K562 (cell line): Measurements from ENCODE around the gene SLC35A2. TPM values are rescaled to one million over a fixed set of nuclear protein-coding genes. Genes with fewer than 3 reads are reported as not detected.
A peak's percentile ranks its signal among the peaks of the same experiment; 100 is the strongest.

ENCODE experiments used
- ADNP ChIP-seq: fragments of 200-800 bp; sonication (Bioruptor generic); IDR thresholded peaks from 2 replicates; pipeline ENCODE4 v1.6.1; 2016; ENCODE audit warnings: missing genetic modification characterization, missing compliant biosample characterization
- ARID1B ChIP-seq: fragments of 450-650 bp; IDR thresholded peaks from 2 replicates; pipeline ENCODE4 v1.6.1; 2016; ENCODE audit warnings: antibody characterized with exemption, mild to moderate bottlenecking, inconsistent platforms
- CREB1 ChIP-seq, 2 experiments: sonication (generic) in 1 of 2; formaldehyde crosslinking in 1 of 2; IDR thresholded peaks; 2 replicates each; pipeline versions ENCODE4 v1.6.1 to v1.8.0; 2012 to 2022; ENCODE audit warnings: inconsistent platforms in 1 of 2, mild to moderate bottlenecking in 1 of 2, missing genetic modification reagents in 1 of 2, moderate library complexity in 1 of 2
- CREM ChIP-seq: IDR thresholded peaks from 2 replicates; pipeline ENCODE4 v1.6.1; 2014; ENCODE audit warnings: antibody characterized with exemption, low read depth
- FOXK2 ChIP-seq, 2 experiments: fragments of 450-650 bp; IDR thresholded peaks in 1 of 2; conservative IDR thresholded peaks in 1 of 2; 2 replicates each; pipeline ENCODE4 v1.6.1; 2016; ENCODE audit warnings: low read depth in 2 of 2, mild to moderate bottlenecking in 1 of 2
- HDAC1 ChIP-seq, 2 experiments: fragments of 450-650 bp; IDR thresholded peaks; 2 replicates each; pipeline ENCODE4 v1.6.1; 2016 to 2017; ENCODE audit warnings: inconsistent platforms in 1 of 2, mild to moderate bottlenecking in 1 of 2, moderate library complexity in 1 of 2
- MAFG ChIP-seq: fragments of 450-650 bp; conservative IDR thresholded peaks from 2 replicates; pipeline ENCODE4 v1.6.1; 2016; ENCODE audit warnings: missing genetic modification characterization, missing compliant biosample characterization
- NCOA4 ChIP-seq: fragments of 450-650 bp; IDR thresholded peaks from 2 replicates; pipeline ENCODE4 v1.6.1; 2018; ENCODE audit warnings: mild to moderate bottlenecking; ENCODE audit not compliant: partially characterized antibody
- NKRF ChIP-seq: fragments of 450-650 bp; IDR thresholded peaks from 2 replicates; pipeline ENCODE4 v1.6.1; 2016; ENCODE audit warnings: borderline replicate concordance
- SMARCC2 ChIP-seq: fragments of 450-650 bp; IDR thresholded peaks from 2 replicates; pipeline ENCODE4 v1.6.1; 2017; ENCODE audit warnings: antibody characterized with exemption, moderate library complexity, mild to moderate bottlenecking, low read depth
- TCF15 ChIP-seq: fragments of 250-450 bp; sonication (Bioruptor Pico); IDR thresholded peaks from 2 replicates; pipeline ENCODE4 v1.8.0; 2022; ENCODE audit warnings: moderate library complexity, mild to moderate bottlenecking, inconsistent platforms
- TCF3 ChIP-seq: sonication (generic); formaldehyde crosslinking; IDR thresholded peaks from 2 replicates; pipeline ENCODE4 v1.4.0; 2020; ENCODE audit warnings: mild to moderate bottlenecking, missing genetic modification reagents
- XRCC3 ChIP-seq: fragments of 450-650 bp; IDR thresholded peaks from 2 replicates; pipeline ENCODE4 v1.6.1; 2017; ENCODE audit warnings: mild to moderate bottlenecking, moderate library complexity
- ZNF3 ChIP-seq: fragments of 250-450 bp; sonication (Bioruptor Pico); IDR thresholded peaks from 2 replicates; pipeline ENCODE4 v1.5.0; 2021; ENCODE audit warnings: mild to moderate bottlenecking, moderate library complexity
- polyA plus RNA-seq, 8 experiments: library from polyadenylated mRNA; depleted of rRNA in 4 of 8; stranded (reverse) in 5 of 8; unstranded in 3 of 8; fragments of >200 nt; fragmentation: Nextera tagmentation in 2 of 8; fragmentation: Illumina TruSeq in 1 of 8; extraction: Ambion mirVana in 2 of 8; extraction: Trizol in 1 of 8; gene quantifications; 2 replicates each; pipeline versions ENCODE4 v1.2.1 to v1.2.3, GENCODE V29; 2011 to 2014; ENCODE audit warnings: inconsistent platforms in 1 of 8, missing spikeins in 1 of 8
- total RNA-seq, 7 experiments: library from RNA; depleted of rRNA in 6 of 7; stranded (reverse); fragments of >200 nt in 6 of 7; fragmentation: Illumina TruSeq in 2 of 7; extraction: Trizol in 2 of 7; gene quantifications; 2 replicates each; pipeline versions ENCODE4 v1.2.1 to v1.2.3, GENCODE V29; 2011 to 2021; ENCODE audit warnings: low replicate concordance in 1 of 7
- TF ChIP-seq, protein P1 (sequence below): sonication (generic); formaldehyde crosslinking; IDR thresholded peaks from 2 replicates; pipeline ENCODE4 v1.8.1; 2023; ENCODE audit warnings: missing genetic modification reagents, mild to moderate bottlenecking, borderline replicate concordance
- TF ChIP-seq, protein P2 (sequence below): fragments of 250-450 bp; sonication (Bioruptor Pico); IDR thresholded peaks from 2 replicates; pipeline ENCODE4 v1.5.0; 2021; ENCODE audit warnings: mild to moderate bottlenecking, moderate library complexity

Gene SLC35A2
- total and polyA plus RNA-seq, 9 of the 15 experiments (the other 6 are each of a cell fraction or from before 2014, with no cell fraction given), result 3.3 to 38.9 (median 20.0) TPM

DNA sequence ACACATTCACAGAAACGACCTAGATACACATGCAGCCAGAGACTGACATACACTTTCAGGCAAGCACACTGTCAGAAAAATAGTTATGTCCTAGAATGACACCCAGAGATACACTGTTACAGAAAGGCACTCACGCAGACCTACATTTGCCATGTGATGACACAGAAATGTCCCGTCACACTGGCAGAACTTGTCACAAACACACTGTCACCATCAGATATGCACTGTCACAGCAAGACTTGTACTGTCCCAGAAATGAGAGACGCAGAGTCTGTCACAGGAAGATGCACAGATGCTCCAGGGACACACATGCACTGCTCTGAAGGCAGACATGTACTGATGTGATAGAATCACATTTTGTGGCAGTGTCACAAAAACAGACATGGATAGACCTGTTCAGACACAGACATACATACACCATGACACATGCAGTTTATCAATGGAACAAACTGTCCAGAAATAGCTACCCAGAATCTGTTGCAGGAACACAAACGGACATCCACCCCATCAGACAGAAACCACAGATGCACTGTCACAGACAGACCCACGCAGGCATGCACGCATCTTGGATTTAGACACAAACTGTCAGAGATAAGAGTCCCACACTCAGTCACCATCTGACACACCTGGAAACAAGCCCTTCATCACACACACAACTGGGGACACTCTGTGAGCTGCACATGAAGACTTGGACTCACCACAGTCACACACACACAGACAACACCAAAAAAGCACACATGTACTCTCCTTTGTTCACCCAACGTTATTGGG, 8.7 kb upstream of the SLC35A2 start (continued):
- TF ChIP-seq, protein P1, sequence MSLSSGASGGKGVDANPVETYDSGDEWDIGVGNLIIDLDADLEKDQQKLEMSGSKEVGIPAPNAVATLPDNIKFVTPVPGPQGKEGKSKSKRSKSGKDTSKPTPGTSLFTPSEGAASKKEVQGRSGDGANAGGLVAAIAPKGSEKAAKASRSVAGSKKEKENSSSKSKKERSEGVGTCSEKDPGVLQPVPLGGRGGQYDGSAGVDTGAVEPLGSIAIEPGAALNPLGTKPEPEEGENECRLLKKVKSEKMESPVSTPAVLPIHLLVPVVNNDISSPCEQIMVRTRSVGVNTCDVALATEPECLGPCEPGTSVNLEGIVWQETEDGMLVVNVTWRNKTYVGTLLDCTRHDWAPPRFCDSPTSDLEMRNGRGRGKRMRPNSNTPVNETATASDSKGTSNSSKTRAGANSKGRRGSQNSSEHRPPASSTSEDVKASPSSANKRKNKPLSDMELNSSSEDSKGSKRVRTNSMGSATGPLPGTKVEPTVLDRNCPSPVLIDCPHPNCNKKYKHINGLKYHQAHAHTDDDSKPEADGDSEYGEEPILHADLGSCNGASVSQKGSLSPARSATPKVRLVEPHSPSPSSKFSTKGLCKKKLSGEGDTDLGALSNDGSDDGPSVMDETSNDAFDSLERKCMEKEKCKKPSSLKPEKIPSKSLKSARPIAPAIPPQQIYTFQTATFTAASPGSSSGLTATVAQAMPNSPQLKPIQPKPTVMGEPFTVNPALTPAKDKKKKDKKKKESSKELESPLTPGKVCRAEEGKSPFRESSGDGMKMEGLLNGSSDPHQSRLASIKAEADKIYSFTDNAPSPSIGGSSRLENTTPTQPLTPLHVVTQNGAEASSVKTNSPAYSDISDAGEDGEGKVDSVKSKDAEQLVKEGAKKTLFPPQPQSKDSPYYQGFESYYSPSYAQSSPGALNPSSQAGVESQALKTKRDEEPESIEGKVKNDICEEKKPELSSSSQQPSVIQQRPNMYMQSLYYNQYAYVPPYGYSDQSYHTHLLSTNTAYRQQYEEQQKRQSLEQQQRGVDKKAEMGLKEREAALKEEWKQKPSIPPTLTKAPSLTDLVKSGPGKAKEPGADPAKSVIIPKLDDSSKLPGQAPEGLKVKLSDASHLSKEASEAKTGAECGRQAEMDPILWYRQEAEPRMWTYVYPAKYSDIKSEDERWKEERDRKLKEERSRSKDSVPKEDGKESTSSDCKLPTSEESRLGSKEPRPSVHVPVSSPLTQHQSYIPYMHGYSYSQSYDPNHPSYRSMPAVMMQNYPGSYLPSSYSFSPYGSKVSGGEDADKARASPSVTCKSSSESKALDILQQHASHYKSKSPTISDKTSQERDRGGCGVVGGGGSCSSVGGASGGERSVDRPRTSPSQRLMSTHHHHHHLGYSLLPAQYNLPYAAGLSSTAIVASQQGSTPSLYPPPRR (CRISPR knock-in tag), result no peak
- TF ChIP-seq TCF15 (CRISPR knock-in tag), result 0 out of 2 replicates have a peak, but pooled peaks have one; percentile 25
- 0 out of 2 replicates have a peak, but pooled peaks have one; percentile 20 for TF ChIP-seq CREM
- 0 out of 4 replicates have a peak, but pooled peaks of 1 of the 2 experiments have one; percentile 13 for TF ChIP-seq FOXK2 (conservative IDR thresholded peaks at IDR 0.05 in 1 of 2, IDR thresholded peaks at IDR 0.05 in 1 of 2; ENCODE audit: low read depth in 2 of 2)
- TF ChIP-seq HDAC1 (IDR thresholded peaks at IDR 0.05), result peak in 1 of 2 experiments; percentile 75; a peak in 2 of 4 replicates
- TF ChIP-seq XRCC3, result no peak
- TF ChIP-seq TCF3 (CRISPR knock-in tag), result peak; percentile 32
- no peak for TF ChIP-seq ARID1B
- peak; percentile 71; the same call in 1 of the 2 replicates for TF ChIP-seq NKRF
- no peak for TF ChIP-seq ADNP
- no peak for TF ChIP-seq ZNF3 (CRISPR knock-in tag)
- TF ChIP-seq CREB1 (IDR thresholded peaks at IDR 0.05), result no peak
- TF ChIP-seq CREB1 (CRISPR knock-in tag; IDR thresholded peaks at IDR 0.05), result peak; percentile 69; the same call in 1 of the 2 replicates
- TF ChIP-seq NCOA4, result no peak
- TF ChIP-seq SMARCC2, result no peak
- TF ChIP-seq, protein P2, sequence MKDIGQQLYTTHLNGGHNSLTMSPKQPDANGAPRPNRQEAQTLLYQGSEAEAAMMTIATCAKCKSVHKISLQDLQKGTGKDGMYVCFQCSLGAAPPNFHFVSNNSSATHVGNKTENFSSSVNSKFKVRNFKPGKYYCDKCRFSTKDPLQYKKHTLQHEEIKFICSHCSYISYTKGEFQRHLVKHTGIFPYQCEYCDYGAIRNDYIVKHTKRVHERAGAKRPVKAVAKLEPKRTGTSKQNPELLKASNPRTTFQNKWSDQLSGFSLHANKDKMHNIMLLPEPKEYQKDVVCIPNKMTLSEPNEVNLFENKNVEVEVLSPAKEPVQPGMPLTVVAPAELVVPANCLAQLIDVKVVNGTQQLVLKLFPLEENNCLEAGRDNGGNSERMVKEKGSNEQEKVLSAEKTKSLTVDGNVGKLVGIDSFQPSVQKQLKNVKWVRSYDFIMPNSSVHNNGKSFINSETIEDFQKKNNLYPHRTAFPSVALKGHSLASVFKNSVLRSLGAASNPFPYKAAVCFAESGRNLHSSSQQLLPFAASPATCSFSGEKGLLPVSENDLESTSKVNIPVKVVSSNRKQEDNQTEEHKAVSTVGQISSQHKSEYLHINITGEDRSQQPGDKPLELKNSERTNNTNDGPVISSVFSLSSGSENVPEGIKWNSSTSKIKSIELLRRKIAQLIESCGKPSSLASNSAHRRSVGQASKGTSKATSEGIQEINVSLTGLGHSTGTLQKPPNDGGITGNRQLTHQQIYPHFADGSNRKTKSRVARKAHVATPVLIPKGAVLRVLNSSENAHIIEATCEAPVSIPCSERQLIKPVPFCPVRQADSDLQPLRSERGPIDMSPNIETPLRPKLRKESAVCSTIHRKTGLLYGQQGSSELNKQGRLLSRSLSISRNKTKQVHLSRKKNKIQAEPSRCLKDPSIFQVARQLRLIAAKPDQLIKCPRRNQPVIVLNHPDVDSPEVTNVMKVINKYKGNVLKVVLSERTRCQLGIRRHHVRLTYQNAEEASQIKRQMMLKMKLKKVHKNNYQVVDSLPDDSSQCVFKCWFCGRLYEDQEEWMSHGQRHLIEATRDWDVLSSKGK, result no peak
- TF ChIP-seq MAFG (tag), result peak; percentile 42; the same call in 1 of the 2 replicates
